GM12878 (cell line): ENCODE measurements around the gene FAM89B. TPM values are rescaled to one million over a fixed set of nuclear protein-coding genes. Genes with fewer than 3 reads are reported as not detected.

Source experiments
- CREB1 ChIP-seq: IDR thresholded peaks from 2 replicates; pipeline ENCODE4 v1.6.1; 2012; ENCODE audit warnings: low read depth, mild to moderate bottlenecking, inconsistent platforms
- DPF2 ChIP-seq: fragments of 450-650 bp; IDR thresholded peaks from 2 replicates; pipeline ENCODE4 v1.6.1; 2017; ENCODE audit warnings: mild to moderate bottlenecking
- HDGF ChIP-seq: fragments of 450-650 bp; IDR thresholded peaks from 2 replicates; pipeline ENCODE4 v1.6.1; 2016; ENCODE audit warnings: antibody characterized with exemption
- KLF5 ChIP-seq: fragments of 450-650 bp; IDR thresholded peaks from 2 replicates; pipeline ENCODE4 v1.6.1; 2014; ENCODE audit warnings: mild to moderate bottlenecking; ENCODE audit not compliant: partially characterized antibody
- MLLT1 ChIP-seq: fragments of 450-650 bp; IDR thresholded peaks from 2 replicates; pipeline ENCODE4 v1.6.1; 2016; ENCODE audit warnings: mild to moderate bottlenecking
- NKRF ChIP-seq: fragments of 450-650 bp; conservative IDR thresholded peaks from 2 replicates; pipeline ENCODE4 v1.6.1; 2017; ENCODE audit warnings: mild to moderate bottlenecking, moderate library complexity
- PAX5 ChIP-seq: IDR thresholded peaks from 2 replicates; pipeline ENCODE4 v1.6.1; 2011; ENCODE audit warnings: low read depth, low read length, borderline replicate concordance
- PRDM15 ChIP-seq: fragments of 450-650 bp; formaldehyde crosslinking; IDR thresholded peaks from 2 replicates; pipeline ENCODE4 v1.4.0; 2020; ENCODE audit warnings: mild to moderate bottlenecking, moderate library complexity
- RBBP5 ChIP-seq: fragments of 200-600 bp; sonication (generic); conservative IDR thresholded peaks from 2 replicates; pipeline ENCODE4 v1.6.1; 2016
- RCOR1 ChIP-seq: conservative IDR thresholded peaks from 2 replicates; pipeline ENCODE4 v1.6.1; 2012; ENCODE audit warnings: low read depth, low read length, improper control_type of control experiment
- RELA ChIP-seq: fragments of 450-650 bp; IDR thresholded peaks from 2 replicates; pipeline ENCODE4 v1.8.0; 2014; ENCODE audit warnings: borderline replicate concordance; ENCODE audit not compliant: partially characterized antibody
- SMARCA5 ChIP-seq: fragments of 450-650 bp; IDR thresholded peaks from 2 replicates; pipeline ENCODE4 v1.6.1; 2017; ENCODE audit warnings: mild to moderate bottlenecking
- YY1 ChIP-seq: IDR thresholded peaks from 2 replicates; pipeline ENCODE4 v1.6.1; 2011; ENCODE audit warnings: low read depth, mild to moderate bottlenecking, low read length
- ZBTB11 ChIP-seq: fragments of 450-650 bp; formaldehyde crosslinking; IDR thresholded peaks from 2 replicates; pipeline ENCODE4 v1.5.0; 2022; ENCODE audit warnings: mild to moderate bottlenecking, missing genetic modification characterization
- ZBTB4 ChIP-seq: fragments of 450-650 bp; formaldehyde crosslinking; IDR thresholded peaks from 2 replicates; pipeline ENCODE4 v1.4.0; 2022; ENCODE audit warnings: mild to moderate bottlenecking, moderate library complexity
- ZNF217 ChIP-seq: fragments of 450-650 bp; IDR thresholded peaks from 2 replicates; pipeline ENCODE4 v1.6.1; 2017; ENCODE audit warnings: antibody characterized with exemption, mild to moderate bottlenecking
- ZNF24 ChIP-seq: fragments of 450-650 bp; IDR thresholded peaks from 2 replicates; pipeline ENCODE4 v1.6.1; 2017; ENCODE audit warnings: antibody characterized with exemption, mild to moderate bottlenecking
- polyA plus RNA-seq, 11 experiments: library from polyadenylated mRNA; depleted of rRNA in 4 of 11; unstranded in 6 of 11; stranded (reverse) in 5 of 11; fragments of >200 nt; fragmentation: Nextera tagmentation in 4 of 11; fragmentation: Illumina TruSeq in 1 of 11; extraction: Ambion mirVana in 4 of 11; extraction: Trizol in 1 of 11; gene quantifications; 1 replicate in 1 of 11; 2 replicates in 10 of 11; pipeline versions ENCODE4 v1.2.1 to v1.2.3, GENCODE V29; 2011 to 2016; ENCODE audit warnings: inconsistent platforms in 2 of 11, missing spikeins in 2 of 11, low read depth in 1 of 11
- total RNA-seq, 4 experiments: library from RNA; depleted of rRNA in 3 of 4; stranded (reverse); fragments of >200 nt in 3 of 4; fragmentation: Illumina TruSeq in 1 of 4; extraction: Trizol in 1 of 4; gene quantifications; 2 replicates each; pipeline versions ENCODE4 v1.2.1 to v1.2.3, GENCODE V29; 2013 to 2021

FAM89B gene
- total and polyA plus RNA-seq, 10 of the 15 experiments (the other 5 are each of a cell fraction or from before 2014, with no cell fraction given), result 0.34 to 36.7 (median 9.8) TPM

- TF ChIP-seq ZBTB11 (CRISPR knock-in tag) (no peak), ZNF217 (no peak), RELA (no peak), RBBP5 (no peak), KLF5 (no peak), CREB1 (no peak), MLLT1 (no peak), HDGF (no peak), YY1 (0 out of 2 replicates have a peak, but pooled peaks have one; percentile 38), ZNF24 (no peak), RCOR1 (no peak), NKRF (0 out of 2 replicates have a peak, but pooled peaks have one; percentile 80), PAX5 (no peak), DPF2 (no peak), ZBTB4 (CRISPR knock-in tag) (no peak), SMARCA5 (peak; percentile 55; the same call in 1 of the 2 replicates), PRDM15 (no peak)
Measured at GRCh38 chr11:65615950-65616574, 43.7 kb downstream of the FAM89B start (continued).
